GM12875 (cell line): Measurements from ENCODE around the gene ROBO1.

ENCODE experiments used
- H3K4me3 ChIP-seq: one replicate; pipeline ENCODE4 v1.5.1; 2011; ENCODE audit warnings: low read depth, low read length, control low read depth
- TF ChIP-seq, protein P1 (sequence below): IDR thresholded peaks from 2 replicates; pipeline ENCODE4 v1.5.1; 2011; ENCODE audit warnings: low read depth, mild to moderate bottlenecking, control low read depth, inconsistent platforms, low read length, moderate library complexity, borderline replicate concordance; ENCODE audit not compliant: insufficient read depth

Gene ROBO1

DNA sequence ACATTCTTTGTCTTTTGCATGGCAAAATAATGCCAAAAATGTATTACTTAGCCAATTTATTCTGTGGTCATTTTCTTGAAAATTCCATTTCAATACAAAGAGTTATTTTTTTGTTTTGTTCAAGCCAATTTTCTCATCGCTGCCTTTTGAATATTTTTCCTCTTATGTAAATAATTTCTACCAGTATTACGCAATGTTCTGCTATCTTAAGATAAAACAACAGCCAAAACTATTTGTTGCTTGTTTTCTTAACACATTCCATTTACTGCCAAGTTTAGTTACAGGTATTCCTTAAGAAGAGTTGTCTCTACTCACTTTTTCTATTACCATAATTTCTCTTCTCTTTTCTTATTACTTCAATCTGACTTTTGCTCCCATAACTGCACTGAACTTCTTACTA, 163.1 kb downstream of the ROBO1 start:
- no peak overlapping the region for H3K4me3 ChIP-seq
- TF ChIP-seq, protein P1, sequence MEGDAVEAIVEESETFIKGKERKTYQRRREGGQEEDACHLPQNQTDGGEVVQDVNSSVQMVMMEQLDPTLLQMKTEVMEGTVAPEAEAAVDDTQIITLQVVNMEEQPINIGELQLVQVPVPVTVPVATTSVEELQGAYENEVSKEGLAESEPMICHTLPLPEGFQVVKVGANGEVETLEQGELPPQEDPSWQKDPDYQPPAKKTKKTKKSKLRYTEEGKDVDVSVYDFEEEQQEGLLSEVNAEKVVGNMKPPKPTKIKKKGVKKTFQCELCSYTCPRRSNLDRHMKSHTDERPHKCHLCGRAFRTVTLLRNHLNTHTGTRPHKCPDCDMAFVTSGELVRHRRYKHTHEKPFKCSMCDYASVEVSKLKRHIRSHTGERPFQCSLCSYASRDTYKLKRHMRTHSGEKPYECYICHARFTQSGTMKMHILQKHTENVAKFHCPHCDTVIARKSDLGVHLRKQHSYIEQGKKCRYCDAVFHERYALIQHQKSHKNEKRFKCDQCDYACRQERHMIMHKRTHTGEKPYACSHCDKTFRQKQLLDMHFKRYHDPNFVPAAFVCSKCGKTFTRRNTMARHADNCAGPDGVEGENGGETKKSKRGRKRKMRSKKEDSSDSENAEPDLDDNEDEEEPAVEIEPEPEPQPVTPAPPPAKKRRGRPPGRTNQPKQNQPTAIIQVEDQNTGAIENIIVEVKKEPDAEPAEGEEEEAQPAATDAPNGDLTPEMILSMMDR: no peak

DNA sequence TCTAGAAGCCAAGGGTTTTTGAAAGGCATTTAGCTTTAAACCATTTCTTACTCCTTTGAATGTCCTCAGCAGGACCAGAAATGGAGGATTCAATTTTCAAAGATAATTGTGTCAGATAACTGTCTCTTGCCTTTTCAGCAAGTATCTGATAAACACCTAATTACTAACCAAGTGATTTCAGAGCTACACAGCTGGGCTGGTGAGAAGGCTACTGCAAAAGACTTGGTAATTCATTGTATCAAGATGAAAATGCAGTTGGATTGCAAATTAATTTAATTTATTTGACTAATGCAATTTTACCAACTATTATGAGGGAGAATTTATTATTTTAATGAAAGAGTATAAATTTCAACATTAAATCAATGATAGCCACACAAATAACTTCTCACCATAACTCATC, 165.4 kb downstream of the ROBO1 start:
- no peak overlapping the region for H3K4me3 ChIP-seq
- TF ChIP-seq, protein P1: no peak

GRCh38 chr3:79598594-79598993, 169.2 kb downstream of the ROBO1 start:
- TF ChIP-seq, protein P1: no peak
- no peak overlapping the region for H3K4me3 ChIP-seq

GRCh38 chr3:79597709-79598108, 170.1 kb downstream of the ROBO1 start:
- TF ChIP-seq, protein P1: no peak
- H3K4me3 ChIP-seq: no peak overlapping the region

DNA sequence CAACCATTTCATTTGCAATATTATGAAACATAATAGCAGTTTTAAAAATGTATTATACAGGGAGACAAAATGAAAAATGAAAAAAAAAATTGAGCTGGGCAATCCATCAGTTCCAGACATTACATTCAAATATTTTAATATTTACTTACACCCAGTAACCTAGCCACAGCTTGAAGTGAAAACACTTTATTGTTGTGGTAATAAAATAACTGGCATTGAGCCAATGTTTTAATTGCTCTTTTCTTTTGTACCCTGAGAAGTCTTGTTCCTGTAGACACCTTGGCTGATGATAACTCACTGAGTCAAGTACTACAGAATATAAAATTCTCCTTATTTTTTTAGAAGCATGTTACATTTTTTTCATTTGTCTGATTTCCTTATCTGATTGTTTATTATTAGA, 180.6 kb downstream of the ROBO1 start:
- H3K4me3 ChIP-seq: no peak overlapping the region
- TF ChIP-seq, protein P1: no peak

DNA sequence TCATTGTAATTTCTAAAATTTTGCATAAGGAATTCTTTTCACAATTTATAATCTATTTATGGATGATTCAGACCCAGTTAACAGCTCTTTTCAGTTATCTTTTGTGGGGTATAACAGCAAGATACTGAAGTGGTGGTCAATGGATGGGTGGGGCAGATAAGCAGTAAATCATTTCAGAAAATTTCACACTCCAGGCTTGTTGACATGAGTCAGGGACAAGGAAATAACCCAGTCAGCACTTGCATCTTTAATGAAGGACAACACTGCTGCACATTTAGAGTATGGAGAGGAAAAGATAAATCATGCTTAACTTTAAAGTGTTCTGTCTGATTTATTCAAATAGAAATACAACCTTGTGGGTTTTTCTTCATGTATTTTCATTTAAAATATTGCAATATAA, 181.6 kb downstream of the ROBO1 start:
- H3K4me3 ChIP-seq: no peak overlapping the region
- TF ChIP-seq, protein P1: no peak

DNA sequence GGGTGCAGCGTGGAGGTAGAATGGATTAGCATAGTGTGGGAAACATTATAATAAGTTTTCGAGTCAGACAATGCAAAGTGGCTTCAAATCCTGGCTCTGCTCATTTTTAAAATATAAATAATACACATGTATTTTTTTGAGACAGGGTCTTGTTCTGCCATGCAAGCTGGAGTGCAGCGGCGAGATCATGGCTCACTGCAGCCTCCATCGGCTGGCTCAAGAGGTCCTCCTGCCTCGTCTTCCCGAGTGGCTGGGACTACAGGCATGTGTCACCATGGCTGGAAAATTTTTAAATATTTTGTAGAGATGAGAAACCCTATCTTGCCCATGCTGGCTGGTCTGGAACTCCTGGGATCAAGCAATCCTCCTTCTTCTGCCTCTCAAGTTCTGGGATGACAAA, 194.9 kb downstream of the ROBO1 start:
- TF ChIP-seq, protein P1: no peak
- H3K4me3 ChIP-seq: no peak overlapping the region
